Activated CD8-positive, alpha-beta memory T cell treated with anti-CD3 and anti-CD28 coated beads for 24 hours (primary cell): Measurements from ENCODE around the gene FOXP3.

Experiments
- DNase-seq: peaks from one replicate; pipeline ENCODE4 v3.0.0-alpha.2; 2020

Gene FOXP3

DNA sequence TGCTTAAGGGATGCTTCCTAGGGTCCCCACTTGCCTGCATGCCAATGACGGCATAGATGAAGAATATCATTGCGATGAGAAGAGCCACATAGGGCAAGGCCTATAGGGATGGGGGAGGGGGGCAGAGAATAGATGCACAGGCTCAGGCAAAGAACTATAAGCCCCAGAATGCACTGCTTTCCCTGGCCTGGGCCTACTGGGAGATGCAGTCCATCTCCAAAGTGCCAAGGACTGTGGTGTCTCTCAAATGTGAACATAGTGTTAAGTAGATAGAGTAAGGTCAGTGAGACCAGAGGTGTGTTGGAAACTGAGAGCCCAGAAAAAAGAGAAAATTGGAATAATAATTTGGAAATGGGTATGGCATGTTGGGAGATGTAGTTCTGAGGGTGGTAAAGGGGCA is 52.3 kb downstream of the FOXP3 start:
- DNase-seq = no peak

- DNase-seq = no peak
These were observed 53.4 kb downstream of the FOXP3 start for GRCh38 chrX:49211074-49211473.

DNA sequence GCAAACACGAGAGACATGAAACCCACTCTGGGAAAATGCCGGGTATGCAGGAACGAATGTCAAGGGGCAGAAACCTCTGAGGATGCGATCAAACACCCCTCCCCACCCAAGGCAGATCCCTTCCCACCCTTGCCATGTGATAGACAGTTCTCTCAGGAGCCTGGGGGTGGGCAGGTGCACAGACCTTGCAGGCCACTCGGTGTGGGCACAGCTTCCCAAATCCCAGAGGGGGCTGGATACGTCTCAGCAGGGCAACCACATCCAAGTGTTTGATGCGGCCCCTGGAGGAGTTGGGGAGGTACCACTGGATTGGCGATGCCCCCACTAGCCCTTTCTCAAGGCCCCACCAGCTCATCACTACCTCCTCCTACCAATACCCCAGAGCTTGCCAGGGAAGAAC is 54.1 kb downstream of the FOXP3 start:
- no peak for DNase-seq

- no peak for DNase-seq
These were observed 54.9 kb downstream of the FOXP3 start for GRCh38 chrX:49209434-49210251.

DNA sequence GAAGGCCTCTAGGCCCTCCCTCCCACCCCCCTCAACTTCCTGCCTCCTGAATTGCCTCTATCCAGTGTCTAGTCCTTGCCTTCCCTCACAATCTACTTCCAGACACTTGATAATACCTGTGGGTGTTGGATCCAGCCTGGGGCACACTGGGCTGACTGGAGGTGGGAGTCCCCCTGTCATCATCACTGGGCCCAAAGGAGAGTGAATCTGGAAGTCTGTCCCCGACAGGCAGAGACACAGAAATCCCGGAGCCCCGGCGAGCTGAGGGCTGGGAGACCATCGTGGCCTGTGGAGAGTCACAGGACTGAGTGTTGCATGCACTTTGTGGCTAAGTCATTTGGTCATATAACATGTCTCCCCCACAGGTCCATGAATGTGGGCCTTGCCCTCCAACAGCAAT is 56.1 kb downstream of the FOXP3 start:
- DNase-seq = no peak

DNA sequence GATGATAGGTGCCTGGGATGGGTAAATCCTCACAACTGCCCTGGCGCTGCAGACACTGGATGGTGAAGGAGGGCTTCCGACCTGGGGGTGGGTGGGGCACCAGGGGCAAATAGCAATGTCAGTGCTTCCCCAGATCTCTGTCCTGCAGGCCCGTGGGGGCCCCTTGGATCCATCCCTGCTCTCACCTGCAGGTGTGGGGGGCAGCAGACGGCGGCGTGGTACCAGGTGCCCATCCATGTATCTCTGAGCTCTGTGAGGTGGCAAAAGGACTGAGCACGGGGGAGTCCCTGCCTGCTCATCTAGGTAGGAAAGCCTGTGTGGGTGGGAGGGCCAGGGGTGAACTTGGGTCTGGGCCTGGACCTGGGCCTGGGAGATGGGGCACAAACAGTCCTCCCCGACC is 58.0 kb downstream of the FOXP3 start:
- no peak for DNase-seq

- no peak for DNase-seq
These were observed 59.1 kb downstream of the FOXP3 start for GRCh38 chrX:49205443-49205842.

DNA sequence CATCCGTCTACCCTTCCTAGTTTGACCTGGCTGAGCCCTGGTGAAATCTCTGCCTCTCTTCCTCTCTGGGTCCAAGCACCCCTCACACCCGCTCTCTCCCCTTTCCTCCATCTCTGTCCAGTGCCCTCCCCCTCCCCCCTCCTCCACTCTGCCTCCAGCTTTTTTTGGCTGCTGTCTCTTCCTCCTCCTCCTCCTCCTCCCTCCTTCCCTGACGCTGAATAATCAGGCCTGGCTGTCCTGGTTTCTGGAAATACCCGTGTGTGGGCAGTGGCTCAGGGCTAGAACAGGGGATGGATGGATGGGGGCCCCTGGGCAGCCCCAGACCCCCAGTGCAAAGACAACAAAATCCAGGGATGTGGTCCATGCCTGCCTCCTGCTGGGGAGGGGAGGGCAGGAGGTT is 59.8 kb downstream of the FOXP3 start:
- no peak for DNase-seq

- DNase-seq = no peak
These were observed 60.5 kb downstream of the FOXP3 start for GRCh38 chrX:49204017-49204416.

DNA sequence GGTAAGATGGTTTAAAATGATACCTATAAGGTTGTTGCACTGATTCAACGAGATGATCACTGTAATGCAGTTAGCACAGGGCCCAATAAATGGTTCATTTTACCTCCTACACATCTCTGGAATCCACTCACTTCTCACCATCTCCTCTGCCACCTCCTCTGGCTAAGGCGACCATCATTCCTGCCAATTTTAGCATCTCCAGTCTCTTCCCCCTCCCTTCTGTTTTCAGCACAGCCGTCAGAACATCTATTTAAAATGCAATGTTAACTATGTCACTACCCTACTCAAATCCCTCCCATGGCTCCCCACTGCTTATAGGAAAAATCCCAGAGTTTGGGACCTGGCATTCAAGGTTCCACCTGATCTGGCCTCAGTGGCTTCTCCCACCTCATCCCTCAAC is 61.0 kb downstream of the FOXP3 start:
- DNase-seq = no peak

- no peak for DNase-seq
These were observed 62.5 kb downstream of the FOXP3 start for GRCh38 chrX:49202022-49202421.
